ENCODE results near the gene RIC3.

GRCh38 chr11:8062781-8063257, 106.0 kb downstream of the RIC3 start:
- no peak for TF ChIP-seq CTCF (IDR thresholded peaks at IDR 0.05; ENCODE audit: low read depth, low read length)
- TF ChIP-seq EZH2phosphoT487 (IDR thresholded peaks at IDR 0.05; ENCODE audit: low read depth): no peak
